HL-60 (cell line): ENCODE data around the gene SRCAP.

Experiments used
- DNase-seq, 2 experiments: peaks; one replicate each; pipeline ENCODE4 v3.0.0-alpha.2; 2010 to 2020; ENCODE audit warnings: low read depth in 1 of 2, low spot score in 1 of 2
- H3K27ac ChIP-seq: fragments of 250-450 bp; sonication (Bioruptor Pico); replicated peaks from 2 replicates; pipeline ENCODE4 v1.5.1; 2020; ENCODE audit warnings: mild to moderate bottlenecking, moderate library complexity
- H3K27me3 ChIP-seq: fragments of 250-450 bp; sonication (Bioruptor Pico); 2 replicates; pipeline ENCODE4 v1.5.1; 2021; ENCODE audit warnings: mild to moderate bottlenecking, moderate library complexity; ENCODE audit not compliant: insufficient read depth, poor library complexity, severe bottlenecking
- H3K4me3 ChIP-seq: replicated peaks from 2 replicates; pipeline ENCODE4 v1.5.1; 2011; ENCODE audit warnings: mild to moderate bottlenecking, control low read depth, low read length; ENCODE audit not compliant: insufficient read depth
- CTCF ChIP-seq: IDR thresholded peaks from one replicate; pipeline ENCODE4 v1.5.1; 2011; ENCODE audit warnings: low read length, control low read depth, inconsistent platforms; ENCODE audit not compliant: insufficient read depth
- GABPA ChIP-seq: IDR thresholded peaks from 2 replicates; pipeline ENCODE4 v1.6.1; 2012; ENCODE audit warnings: low read depth
- POLR2AphosphoS5 ChIP-seq: IDR thresholded peaks from 2 replicates; pipeline ENCODE4 v1.6.1; 2012; ENCODE audit warnings: low read depth
- REST ChIP-seq: IDR thresholded peaks from 2 replicates; pipeline ENCODE4 v1.6.1; 2012; ENCODE audit warnings: low read depth; ENCODE audit not compliant: insufficient replicate concordance
- SPI1 ChIP-seq: IDR thresholded peaks from 2 replicates; pipeline ENCODE4 v1.6.1; 2012; ENCODE audit warnings: low read depth, mild to moderate bottlenecking, borderline replicate concordance

Gene SRCAP

GRCh38 chr16:30787613-30788378 lies 88.8 kb downstream of the SRCAP start:
- H3K27ac ChIP-seq, result no peak overlapping the region
- no peak for DNase-seq
- H3K4me3 ChIP-seq, result peak overlapping the region; percentile 89; the same call in 1 of the 2 replicates
- no peaks in the 10 kb centered on the region for H3K27me3 ChIP-seq
- no peak for TF ChIP-seq POLR2AphosphoS5
- TF ChIP-seq GABPA, result no peak
- TF ChIP-seq SPI1, result no peak
- no peak for TF ChIP-seq REST
- no peak for TF ChIP-seq CTCF
